HS-5 (cell line): Measurements from ENCODE around the gene IL13RA2.

ENCODE experiments used
- DNase-seq: peaks from one replicate; pipeline ENCODE4 v3.0.0-alpha.2; 2012; ENCODE audit warnings: low read depth

Gene IL13RA2

GRCh38 chrX:115017455-115017854 is at the start of gene IL13RA2:
IL13RA2 (minus strand) TSS chrX:115017616; CDS start chrX:115017269, 347 bp downstream.
- DNase-seq = no peak

GRCh38 chrX:115065304-115065703 is 47.9 kb upstream of the IL13RA2 start:
- DNase-seq = no peak

- DNase-seq = no peak
These were observed 42.6 kb upstream of the IL13RA2 start for GRCh38 chrX:115060013-115060412.

GRCh38 chrX:115058276-115058675 is 40.9 kb upstream of the IL13RA2 start:
- peak; percentile 65 for DNase-seq

GRCh38 chrX:115054876-115055275 is 37.5 kb upstream of the IL13RA2 start:
- DNase-seq = no peak

GRCh38 chrX:115053223-115053622 is 35.8 kb upstream of the IL13RA2 start:
- DNase-seq = no peak

- DNase-seq = no peak
These were observed 30.3 kb upstream of the IL13RA2 start for GRCh38 chrX:115047715-115048114.

- DNase-seq = no peak
These were observed 29.8 kb upstream of the IL13RA2 start for GRCh38 chrX:115047181-115047580.

- DNase-seq = no peak
These were observed 23.0 kb upstream of the IL13RA2 start for GRCh38 chrX:115040417-115040816.

GRCh38 chrX:115038406-115038805 is 21.0 kb upstream of the IL13RA2 start:
- no peak for DNase-seq

GRCh38 chrX:115036029-115036428 is 18.6 kb upstream of the IL13RA2 start:
- no peak for DNase-seq

- DNase-seq = no peak
These were observed 14.6 kb upstream of the IL13RA2 start for GRCh38 chrX:115031989-115032388.

- no peak for DNase-seq
These were observed 13.2 kb upstream of the IL13RA2 start for GRCh38 chrX:115030625-115031024.

GRCh38 chrX:115029869-115030570 is 12.6 kb upstream of the IL13RA2 start:
- no peak for DNase-seq

- no peak for DNase-seq
These were observed 12.0 kb upstream of the IL13RA2 start for GRCh38 chrX:115029440-115029839.

GRCh38 chrX:115023811-115024210 is 6.4 kb upstream of the IL13RA2 start:
- no peak for DNase-seq

GRCh38 chrX:115023139-115023538 is 5.7 kb upstream of the IL13RA2 start:
- peak; percentile 74 for DNase-seq

- DNase-seq = no peak
These were observed 3.7 kb upstream of the IL13RA2 start for GRCh38 chrX:115021121-115021520.

- DNase-seq = peak; percentile 44
These were observed 1.5 kb upstream of the IL13RA2 start for GRCh38 chrX:115018944-115019343.

- DNase-seq = no peak
These were observed 728 bp upstream of the IL13RA2 start for GRCh38 chrX:115018040-115018647.

- peak; percentile 57 for DNase-seq
These were observed 3.7 kb downstream of the IL13RA2 start for GRCh38 chrX:115013705-115014104.

GRCh38 chrX:115011428-115011827 is 6.0 kb downstream of the IL13RA2 start:
- DNase-seq = no peak

GRCh38 chrX:114999906-115000305 is 17.5 kb downstream of the IL13RA2 start:
- DNase-seq = no peak

- DNase-seq = no peak
These were observed 19.6 kb downstream of the IL13RA2 start for GRCh38 chrX:114997779-114998178.
